HG02884 (cell line): ENCODE measurements around the gene PEX5.

ENCODE experiments used
- ATAC-seq: cut with Tn5 transposase; IDR thresholded peaks from one replicate; pipeline ENCODE4 v1.9.1; 2021; ENCODE audit warnings: mild to moderate bottlenecking, moderate library complexity; ENCODE audit not compliant: unreplicated experiment

PEX5 gene

DNA sequence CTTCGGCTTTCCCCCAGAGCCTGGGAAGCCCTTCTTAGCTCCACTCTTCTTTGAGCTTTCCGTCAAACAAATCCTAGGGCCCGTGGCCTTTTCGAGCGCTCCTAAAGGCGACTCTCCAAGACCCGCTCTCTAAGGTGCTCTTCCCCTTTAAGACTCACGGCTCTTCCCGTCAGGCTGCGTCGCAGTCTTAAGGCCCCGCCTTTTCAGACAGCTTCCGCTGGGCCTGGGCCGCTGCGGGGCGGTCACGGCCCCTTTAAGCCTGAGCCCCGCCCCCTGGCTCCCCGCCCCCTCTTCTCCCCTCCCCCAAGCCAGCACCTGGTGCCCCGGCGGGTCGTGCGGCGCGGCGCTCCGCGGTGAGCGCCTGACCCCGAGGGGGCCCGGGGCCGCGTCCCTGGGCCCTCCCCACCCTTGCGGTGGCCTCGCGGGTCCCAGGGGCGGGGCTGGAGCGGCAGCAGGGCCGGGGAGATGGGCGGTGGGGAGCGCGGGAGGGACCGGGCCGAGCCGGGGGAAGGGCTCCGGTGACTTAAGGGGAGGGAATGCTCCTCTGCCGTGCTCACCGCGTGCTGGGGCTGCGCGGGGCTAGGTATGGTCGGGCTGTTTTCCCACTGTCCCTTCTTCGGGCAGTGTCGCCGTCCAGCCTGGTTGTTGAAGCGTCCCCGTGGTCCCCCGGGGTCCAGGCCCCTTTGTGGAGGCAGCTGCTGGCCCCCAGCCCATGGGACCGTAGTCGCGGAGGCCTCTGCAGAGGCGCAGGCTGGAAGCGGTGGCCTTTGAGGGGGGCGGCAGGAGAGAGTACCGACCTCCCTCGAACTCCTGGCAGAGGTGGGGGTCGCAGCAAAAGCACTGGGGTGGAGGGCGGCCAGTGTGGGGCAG lies at the start of gene PEX5:
PEX5 (plus strand) TSS at position 289 of the 870 bp plus-strand sequence. CDS start 692 bp downstream, outside the sequence.
- ATAC-seq = peak; percentile 97

DNA sequence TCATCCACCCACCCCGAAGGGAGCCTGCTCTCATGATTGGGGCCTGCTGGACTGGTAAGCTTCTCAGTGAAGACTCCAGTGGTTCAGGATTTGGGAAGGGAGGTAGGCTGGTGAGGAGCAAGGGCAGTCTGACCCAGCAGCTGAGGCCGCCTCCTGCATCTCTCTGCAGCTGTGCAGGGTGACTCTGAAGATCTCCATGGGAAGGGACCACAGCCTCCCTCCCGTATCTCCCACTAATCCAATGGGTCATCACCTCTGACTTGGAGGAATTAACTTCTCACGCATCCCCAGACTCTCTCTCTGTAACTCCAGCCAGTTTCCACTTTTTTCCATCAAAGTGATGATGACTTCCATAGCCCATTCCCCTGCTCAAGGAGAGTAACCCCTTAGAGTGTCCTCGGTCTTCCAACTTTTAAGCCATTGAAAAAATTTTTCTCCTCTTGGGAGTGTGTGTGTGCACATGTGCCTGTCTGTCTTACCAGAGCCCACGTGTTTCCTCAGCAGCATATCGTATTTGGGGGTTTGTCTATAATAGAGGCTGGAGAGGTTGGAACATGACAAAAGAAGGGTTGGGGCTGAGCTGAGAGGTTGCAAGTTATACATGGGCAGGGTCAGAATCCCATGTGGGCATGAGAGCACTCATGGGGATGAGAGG lies 48.0 kb upstream of the PEX5 start:
- no peak for ATAC-seq

- ATAC-seq = no peak
These were observed 47.3 kb upstream of the PEX5 start for GRCh38 chr12:7142056-7142644.

DNA sequence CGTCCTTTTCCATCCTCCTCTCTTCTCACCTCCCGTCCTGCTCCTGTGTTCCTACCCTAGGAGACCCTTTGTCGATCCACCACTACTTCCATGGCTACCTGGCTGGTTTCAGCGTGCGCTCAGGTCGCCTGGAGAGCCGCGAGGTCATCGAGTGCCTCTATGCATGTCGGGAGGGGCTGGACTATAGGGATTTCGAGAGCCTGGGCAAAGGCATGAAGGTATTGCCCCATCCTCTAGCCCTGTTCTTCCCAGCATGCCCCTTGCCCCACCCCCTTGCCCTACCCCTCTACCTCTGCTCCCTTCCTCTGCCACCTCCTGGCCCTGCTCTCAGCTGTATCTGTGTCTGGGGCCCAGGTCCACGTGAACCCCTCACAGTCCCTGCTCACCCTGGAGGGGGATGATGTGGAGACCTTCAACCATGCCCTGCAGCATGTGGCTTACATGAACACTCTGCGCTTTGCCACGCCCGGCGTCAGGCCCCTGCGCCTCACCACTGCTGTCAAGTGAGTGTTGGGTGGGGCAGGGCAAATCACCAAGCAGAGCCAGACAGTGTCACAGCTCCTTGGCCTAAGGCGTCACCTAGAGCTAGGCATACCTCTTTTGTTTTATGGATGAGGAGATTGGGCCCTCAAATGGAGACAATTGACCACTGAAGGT lies 46.5 kb upstream of the PEX5 start:
- ATAC-seq = no peak

- no peak for ATAC-seq
These were observed 45.9 kb upstream of the PEX5 start for GRCh38 chr12:7143564-7143963.

DNA sequence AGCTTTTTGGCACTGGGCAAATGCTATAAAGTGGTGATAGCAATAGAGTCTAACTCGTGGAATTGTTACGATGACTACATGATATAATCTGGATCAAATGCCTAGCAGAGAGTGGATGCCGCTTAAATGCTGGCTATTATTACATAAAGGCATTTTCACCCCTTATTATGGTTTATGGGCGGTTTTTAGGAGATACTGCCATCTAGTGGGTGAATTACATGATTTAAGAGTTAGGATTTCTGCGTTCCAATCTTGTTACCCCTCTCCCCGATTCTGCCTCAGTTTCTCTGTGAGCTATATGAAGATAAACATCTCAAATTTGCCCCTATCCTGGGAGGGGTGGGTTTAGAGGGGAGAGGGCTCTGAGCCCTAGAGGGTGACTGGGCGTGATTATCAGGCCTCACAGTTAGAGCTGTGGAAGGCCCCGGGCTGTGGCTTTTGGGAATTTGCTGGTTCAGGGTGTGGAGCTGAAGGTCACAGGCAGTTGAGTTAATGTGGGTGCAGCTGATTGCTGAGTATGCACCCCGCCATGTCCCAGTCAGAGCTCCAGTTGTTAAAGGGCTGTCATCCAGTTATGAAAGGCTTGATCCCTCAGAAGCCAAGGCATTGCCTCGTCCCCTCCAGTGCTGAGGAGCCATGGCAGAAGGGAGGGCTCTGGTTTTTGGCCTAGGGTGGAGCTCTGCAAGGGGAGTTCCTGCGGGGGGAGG lies 44.9 kb upstream of the PEX5 start:
- no peak for ATAC-seq

DNA sequence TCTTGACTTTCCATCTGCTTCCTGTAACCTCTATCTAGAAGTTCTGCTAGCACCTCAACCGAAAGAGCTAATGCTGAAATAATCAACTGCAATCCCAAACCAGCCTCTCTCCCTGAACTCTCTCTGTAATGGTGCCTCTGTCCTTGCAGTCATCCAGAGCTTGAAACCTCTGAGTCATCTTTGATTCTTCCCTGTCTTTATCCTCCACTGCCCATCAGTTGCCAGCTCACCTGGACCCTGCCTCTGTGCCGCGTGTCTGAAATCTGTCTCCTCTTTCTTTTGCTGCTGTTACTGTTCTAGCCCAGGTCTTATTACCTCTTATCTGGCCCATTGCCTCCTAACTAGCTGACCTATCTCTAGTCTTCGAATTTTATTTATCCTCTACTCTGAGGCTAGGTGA lies 43.8 kb upstream of the PEX5 start:
- no peak for ATAC-seq

- ATAC-seq = no peak
These were observed 43.3 kb upstream of the PEX5 start for GRCh38 chr12:7146228-7146627.

- ATAC-seq = no peak
These were observed 42.6 kb upstream of the PEX5 start for GRCh38 chr12:7146906-7147305.

- no peak for ATAC-seq
These were observed 39.1 kb upstream of the PEX5 start for GRCh38 chr12:7150356-7150755.

GRCh38 chr12:7150841-7151240 lies 38.6 kb upstream of the PEX5 start:
- ATAC-seq = no peak

- ATAC-seq = no peak
These were observed 38.0 kb upstream of the PEX5 start for GRCh38 chr12:7151532-7151931.

- ATAC-seq = no peak
These were observed 36.7 kb upstream of the PEX5 start for GRCh38 chr12:7152818-7153217.

GRCh38 chr12:7154042-7154441 lies 35.4 kb upstream of the PEX5 start:
- no peak for ATAC-seq

DNA sequence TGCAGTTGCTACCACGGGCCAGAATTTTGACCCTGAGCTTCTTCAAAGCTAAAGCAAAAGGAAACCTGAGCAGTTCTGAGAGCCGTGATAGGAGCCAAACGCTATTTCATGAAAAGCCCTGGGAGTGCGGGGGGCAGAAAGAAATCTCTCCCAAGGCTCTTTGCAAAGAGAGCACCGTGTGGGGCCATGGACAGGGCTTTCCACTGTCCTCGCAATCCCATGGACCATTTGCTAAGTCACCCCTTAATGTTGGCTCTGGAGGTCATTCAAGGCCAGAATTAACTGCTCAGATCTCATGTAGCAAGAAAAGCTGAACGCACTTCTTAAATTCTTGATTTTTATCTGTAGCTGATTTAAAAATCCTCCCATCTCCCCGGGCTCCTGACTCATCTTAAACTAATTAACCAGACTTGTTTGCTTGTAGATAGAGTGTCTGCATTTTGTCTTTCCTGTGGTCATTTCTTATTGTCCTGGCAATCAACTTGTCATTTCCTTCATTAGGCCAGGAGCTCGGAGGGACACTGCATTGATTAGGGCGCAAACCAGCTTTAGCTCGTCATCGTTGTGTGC lies 34.5 kb upstream of the PEX5 start:
- no peak for ATAC-seq

GRCh38 chr12:7155471-7156034 lies 33.9 kb upstream of the PEX5 start:
- no peak for ATAC-seq

- no peak for ATAC-seq
These were observed 33.0 kb upstream of the PEX5 start for GRCh38 chr12:7156259-7157197.

- ATAC-seq = no peak
These were observed 32.1 kb upstream of the PEX5 start for GRCh38 chr12:7157391-7157790.
